Right renal pelvis (tissue), 4 donors: ENCODE results near the gene C15orf62. TPM values are rescaled to one million over a fixed set of nuclear protein-coding genes. Genes with fewer than 3 reads are reported as not detected.

Experiments used
- DNase-seq, 4 donors: peaks; one replicate each; pipeline ENCODE4 v3.0.0-alpha.2; 2013; ENCODE audit warnings: low read depth in 4 of 4, low spot score in 3 of 4, missing footprints in 1 of 4
- polyA plus RNA-seq, 4 donors: library from polyadenylated mRNA; unstranded; fragments of 120-200 nt; gene quantifications; one replicate each; pipeline ENCODE4 v1.2.1, GENCODE V29; 2013; ENCODE audit not compliant: insufficient read length in 4 of 4

C15orf62 gene
- 1 to 10 TPM; 2.0 to 2.8 (median 2.2) TPM for polyA plus RNA-seq

GRCh38 chr15:40769274-40770146, at the start of gene C15orf62:
C15orf62 (plus strand) TSS chr15:40769980; CDS start chr15:40770496, 516 bp downstream.
- DNase-seq = no peak

- no peak for DNase-seq
Measured at GRCh38 chr15:40721701-40722100, 48.1 kb upstream of the C15orf62 start.

- no peak for DNase-seq
Measured at GRCh38 chr15:40722354-40722753, 47.4 kb upstream of the C15orf62 start.

- no peak for DNase-seq
Measured at GRCh38 chr15:40722934-40723333, 46.8 kb upstream of the C15orf62 start.

- no peak for DNase-seq
Measured at GRCh38 chr15:40723919-40724318, 45.9 kb upstream of the C15orf62 start.

GRCh38 chr15:40731034-40731433, 38.7 kb upstream of the C15orf62 start:
- no peak for DNase-seq

- no peak for DNase-seq
Measured at GRCh38 chr15:40736575-40736974, 33.2 kb upstream of the C15orf62 start.

GRCh38 chr15:40737048-40737447, 32.7 kb upstream of the C15orf62 start:
- no peak for DNase-seq

- no peak for DNase-seq
Measured at GRCh38 chr15:40739047-40739446, 30.7 kb upstream of the C15orf62 start.

- DNase-seq = no peak
Measured at GRCh38 chr15:40739854-40740253, 29.9 kb upstream of the C15orf62 start.

- DNase-seq = no peak
Measured at GRCh38 chr15:40743485-40743901, 26.3 kb upstream of the C15orf62 start.

GRCh38 chr15:40743921-40744814, 25.6 kb upstream of the C15orf62 start:
- DNase-seq = no peak

- no peak for DNase-seq
Measured at GRCh38 chr15:40744815-40745152, 25.0 kb upstream of the C15orf62 start.

- DNase-seq = no peak
Measured at GRCh38 chr15:40746916-40747418, 22.8 kb upstream of the C15orf62 start.

GRCh38 chr15:40747685-40748631, 21.8 kb upstream of the C15orf62 start:
- no peak for DNase-seq

- no peak for DNase-seq
Measured at GRCh38 chr15:40749151-40749630, 20.6 kb upstream of the C15orf62 start.

GRCh38 chr15:40750885-40751284, 18.9 kb upstream of the C15orf62 start:
- no peak for DNase-seq

GRCh38 chr15:40751745-40752144, 18.0 kb upstream of the C15orf62 start:
- DNase-seq = no peak

- no peak for DNase-seq
Measured at GRCh38 chr15:40754574-40754882, 15.3 kb upstream of the C15orf62 start.
